AG04450 (cell line): Measurements from ENCODE around the gene GRID1. TPM values are rescaled to one million over a fixed set of nuclear protein-coding genes. Genes with fewer than 3 reads are reported as not detected.

Source experiments
- CTCF ChIA-PET: fragments of 300-600, 350-600 bp; formaldehyde crosslinking; extraction: SDS; loops from one replicate; lab custom pipeline; 2022; ENCODE audit warnings: antibody characterized with exemption, inconsistent platforms; lab: Charles Lee
- POLR2A ChIA-PET: fragments of 350-600 bp; formaldehyde crosslinking; extraction: SDS; loops from one replicate; lab custom pipeline; 2021; ENCODE audit warnings: antibody characterized with exemption, inconsistent platforms; lab: Yijun Ruan, JAX
- DNase-seq: peaks from one replicate; pipeline ENCODE4 v3.0.0-alpha.2; 2011; ENCODE audit warnings: low read depth, low spot score
- H3K27ac ChIP-seq: one replicate; pipeline ENCODE4 v1.5.1; 2012; ENCODE audit warnings: low read depth, low read length, control low read depth
- H3K27me3 ChIP-seq: one replicate; pipeline ENCODE4 v1.6.0; 2012; ENCODE audit warnings: low read length; ENCODE audit not compliant: control insufficient read depth, insufficient read depth
- H3K4me3 ChIP-seq: 2 replicates; pipeline ENCODE4 v1.5.1; 2011; ENCODE audit warnings: mild to moderate bottlenecking, low read depth, low read length, control low read depth
- H3K9me3 ChIP-seq: 2 replicates; pipeline ENCODE4 v1.5.1; 2012; ENCODE audit warnings: low read length; ENCODE audit not compliant: control insufficient read depth, insufficient read depth
- CTCF ChIP-seq: IDR thresholded peaks from 2 replicates; pipeline ENCODE4 v1.5.1; 2011; ENCODE audit warnings: low read depth, low read length, control low read depth, inconsistent platforms
- polyA plus RNA-seq: library from polyadenylated mRNA; depleted of rRNA; stranded (reverse); fragments of >200 nt; gene quantifications from 2 replicates; pipeline ENCODE4 v1.2.3, GENCODE V29; 2011

The GRID1 gene
- polyA plus RNA-seq, 1 experiment = not detected

DNA sequence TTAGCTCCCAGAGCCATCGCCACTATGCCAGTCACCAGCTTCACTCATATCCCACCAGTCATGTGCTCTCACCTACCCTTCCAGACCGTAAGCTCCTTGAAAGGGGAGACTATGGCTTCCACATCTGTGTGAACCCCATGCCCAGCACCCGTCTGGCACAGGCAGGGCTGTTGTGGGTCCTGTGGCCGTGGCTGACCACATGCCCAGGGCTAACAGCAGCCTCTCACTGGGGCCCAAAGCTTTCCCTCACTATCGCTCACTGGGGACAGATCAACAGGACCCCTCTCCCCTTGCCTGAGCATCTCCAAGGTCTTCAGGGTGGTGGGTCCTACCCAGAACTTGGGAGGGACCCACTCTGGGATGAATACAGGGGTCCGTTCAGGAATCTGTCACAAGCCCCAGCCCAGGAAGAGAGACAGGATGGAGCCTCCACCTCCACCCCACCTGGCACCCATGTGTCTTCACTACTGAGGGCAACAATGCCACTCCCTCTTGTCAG is 303.9 kb downstream of the GRID1 start:
- H3K27ac ChIP-seq = no peak overlapping the region
- no peak for TF ChIP-seq CTCF
- H3K9me3 ChIP-seq = peaks cover 24% of the 10 kb centered on the region
- DNase-seq = no peak
- no peak overlapping the region for H3K4me3 ChIP-seq
- CTCF ChIA-PET = no interaction called here
- POLR2A ChIA-PET = no interaction called here
- H3K27me3 ChIP-seq = no peaks in the 10 kb centered on the region

DNA sequence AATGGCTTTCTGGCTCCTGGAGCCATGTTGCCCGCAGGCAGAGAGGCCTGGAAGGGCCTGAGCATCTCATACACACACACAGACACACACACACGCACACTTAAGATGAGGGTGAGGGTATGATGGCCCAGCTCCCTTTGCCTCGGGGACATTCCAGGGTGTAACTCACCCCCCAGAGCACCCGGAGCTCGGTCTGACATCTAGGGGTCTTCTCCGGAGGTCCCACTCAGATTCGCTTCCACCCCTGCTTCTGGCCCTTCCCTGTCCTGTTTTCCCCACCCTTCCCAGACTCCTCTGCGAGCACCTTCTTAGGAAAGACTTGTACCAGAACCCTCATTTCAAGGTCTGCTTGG is 304.4 kb downstream of the GRID1 start:
- no peak for DNase-seq
- no peak overlapping the region for H3K4me3 ChIP-seq
- CTCF ChIA-PET = no interaction called here
- TF ChIP-seq CTCF = no peak
- POLR2A ChIA-PET = no interaction called here
- H3K27me3 ChIP-seq = no peaks in the 10 kb centered on the region
- peaks cover 21% of the 10 kb centered on the region for H3K9me3 ChIP-seq
- H3K27ac ChIP-seq = no peak overlapping the region

- no peaks in the 10 kb centered on the region for H3K27me3 ChIP-seq
- no peak overlapping the region for H3K27ac ChIP-seq
- TF ChIP-seq CTCF = no peak
- CTCF ChIA-PET = no interaction called here
- no peak for DNase-seq
- H3K4me3 ChIP-seq = no peak overlapping the region
- H3K9me3 ChIP-seq = peaks cover 20% of the 10 kb centered on the region
- POLR2A ChIA-PET = no interaction called here
Observed at GRCh38 chr10:86061278-86062197, 305.1 kb downstream of the GRID1 start.

GRCh38 chr10:86060386-86061277 is 306.0 kb downstream of the GRID1 start:
- no peak for DNase-seq
- H3K4me3 ChIP-seq = no peak overlapping the region
- H3K27ac ChIP-seq = no peak overlapping the region
- H3K27me3 ChIP-seq = no peaks in the 10 kb centered on the region
- H3K9me3 ChIP-seq = peaks cover 21% of the 10 kb centered on the region
- TF ChIP-seq CTCF = no peak
- CTCF ChIA-PET = no interaction called here
- POLR2A ChIA-PET = no interaction called here
